ENCODE measurements around the gene EPN1. TPM values are rescaled to one million over a fixed set of nuclear protein-coding genes. Genes with fewer than 3 reads are reported as not detected.

Gene EPN1
- total RNA-seq, 2 donors from 2014 or later: 148 to 149 TPM

GRCh38 chr19:55661826-55662225, 13.2 kb upstream of the EPN1 start:
- WGBS, 2 experiments (ENCODE audit: insufficient coverage in 1 of 2, insufficient read length in 1 of 2): 84 to 91% methylated on average over 7 of the region's 7 CpGs
- Histone ChIP-seq H3K9me3 (ENCODE audit: control insufficient read depth, low read length) (no peaks in the 10 kb centered on the region), H3K27ac (ENCODE audit: low read depth, low read length) (no peak overlapping the region), H3K4me3 (ENCODE audit: low read length) (no peak overlapping the region), H3K36me3 (ENCODE audit: control insufficient read depth, insufficient read depth, low read length) (peaks cover 65% of the 10 kb centered on the region), H3K27me3 (ENCODE audit: control insufficient read depth, insufficient read depth, low read length, poor library complexity, severe bottlenecking) (no peaks in the 10 kb centered on the region), H3K4me1 (ENCODE audit: control insufficient read depth, insufficient read depth, low read length) (peaks cover 10% of the 10 kb centered on the region), H3K9ac (ENCODE audit: extremely low read depth, low read length, poor library complexity, severe bottlenecking) (no peak overlapping the region)
- peaks cover 12% of the 10 kb centered on the region for H3K4me1 Mint-ChIP-seq
- H3K9me3 Mint-ChIP-seq: no peaks in the 10 kb centered on the region
- no peak for TF ChIP-seq CTCF (conservative IDR thresholded peaks at IDR 0.05)
- H3K27me3 Mint-ChIP-seq (ENCODE audit: insufficient read depth): no peaks in the 10 kb centered on the region
- no peak for DNase-seq
- peaks cover 60% of the 10 kb centered on the region for H3K36me3 Mint-ChIP-seq (ENCODE audit: low read depth)
- no peak overlapping the region for H3K4me3 Mint-ChIP-seq
- no peak overlapping the region for H3K27ac Mint-ChIP-seq

- no peaks in the 10 kb centered on the region for H3K27me3 ChIP-seq (ENCODE audit: control insufficient read depth, insufficient read depth, low read length, poor library complexity, severe bottlenecking)
- peaks cover 4% of the 10 kb centered on the region for H3K4me1 ChIP-seq (ENCODE audit: control insufficient read depth, insufficient read depth, low read length)
- Mint-ChIP-seq H3K9me3 (no peaks in the 10 kb centered on the region), H3K36me3 (ENCODE audit: low read depth) (peaks cover 73% of the 10 kb centered on the region), H3K4me1 (no peaks in the 10 kb centered on the region), H3K4me3 (no peak overlapping the region), H3K27ac (no peak overlapping the region), H3K27me3 (ENCODE audit: insufficient read depth) (no peaks in the 10 kb centered on the region)
- no peak for DNase-seq
- no peak overlapping the region for H3K4me3 ChIP-seq (ENCODE audit: low read length)
- no peak overlapping the region for H3K27ac ChIP-seq (ENCODE audit: low read depth, low read length)
- peaks cover 84% of the 10 kb centered on the region for H3K36me3 ChIP-seq (ENCODE audit: control insufficient read depth, insufficient read depth, low read length)
- no peak for TF ChIP-seq CTCF (conservative IDR thresholded peaks at IDR 0.05)
- 92 to 93% methylated on average over 19 to 20 of the region's 20 CpGs for WGBS, 2 experiments (ENCODE audit: insufficient coverage in 1 of 2, insufficient read length in 1 of 2)
- no peak overlapping the region for H3K9ac ChIP-seq (ENCODE audit: extremely low read depth, low read length, poor library complexity, severe bottlenecking)
- H3K9me3 ChIP-seq (ENCODE audit: control insufficient read depth, low read length): no peaks in the 10 kb centered on the region
Measured at GRCh38 chr19:55663846-55664536, 11.0 kb upstream of the EPN1 start.

- Histone ChIP-seq H3K27ac (ENCODE audit: low read depth, low read length) (no peak overlapping the region), H3K4me1 (ENCODE audit: control insufficient read depth, insufficient read depth, low read length) (peaks cover 4% of the 10 kb centered on the region), H3K36me3 (ENCODE audit: control insufficient read depth, insufficient read depth, low read length) (peaks cover 84% of the 10 kb centered on the region), H3K27me3 (ENCODE audit: control insufficient read depth, insufficient read depth, low read length, poor library complexity, severe bottlenecking) (no peaks in the 10 kb centered on the region), H3K4me3 (ENCODE audit: low read length) (no peak overlapping the region), H3K9ac (ENCODE audit: extremely low read depth, low read length, poor library complexity, severe bottlenecking) (no peak overlapping the region), H3K9me3 (ENCODE audit: control insufficient read depth, low read length) (no peaks in the 10 kb centered on the region)
- Mint-ChIP-seq H3K4me3 (no peak overlapping the region), H3K36me3 (ENCODE audit: low read depth) (peaks cover 82% of the 10 kb centered on the region), H3K9me3 (no peaks in the 10 kb centered on the region), H3K27me3 (ENCODE audit: insufficient read depth) (no peaks in the 10 kb centered on the region), H3K4me1 (peaks cover 9% of the 10 kb centered on the region), H3K27ac (no peak overlapping the region)
- no peak for TF ChIP-seq CTCF (conservative IDR thresholded peaks at IDR 0.05)
- WGBS, 2 experiments (ENCODE audit: insufficient coverage in 1 of 2, insufficient read length in 1 of 2): 93 to 94% methylated on average over 11 to 12 of the region's 12 CpGs
- DNase-seq: no peak
Measured at GRCh38 chr19:55666343-55667005, 8.6 kb upstream of the EPN1 start.
